ENCODE data around the gene LYSMD2.

DNA sequence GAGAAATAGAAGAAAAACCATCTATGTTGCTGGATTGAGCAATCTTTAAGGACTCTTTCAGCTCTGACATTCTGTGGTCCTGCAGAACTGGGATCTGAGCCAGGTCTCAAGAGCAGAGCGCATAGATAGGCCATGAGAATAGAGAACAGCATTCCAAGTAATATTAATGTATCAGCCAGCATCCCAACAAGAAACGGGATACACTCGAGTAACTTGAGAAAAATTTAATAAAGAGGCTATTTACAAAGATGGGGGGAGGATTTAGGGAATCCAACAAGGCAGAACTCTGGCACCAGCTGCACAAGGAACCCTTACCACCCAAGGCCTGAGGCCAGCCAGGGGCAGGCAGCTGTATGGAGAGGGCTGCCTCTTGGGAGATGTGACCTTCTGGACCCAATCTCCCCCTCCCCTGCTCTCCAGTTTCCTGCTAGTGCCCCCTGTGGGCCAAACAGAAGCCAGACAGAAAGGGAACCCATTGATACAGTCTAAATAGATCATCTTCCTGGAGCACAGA, 22.2 kb upstream of the LYSMD2 start:
- TF ChIP-seq CTCF (IDR thresholded peaks at IDR 0.05) (peak in 1 of 4 donors; percentile 10), POLR2A (IDR thresholded peaks at IDR 0.05) (no peak)

Data from right lobe of liver (tissue), 4 donors.